HEK293 (cell line): ENCODE measurements around the gene CDYL.

Experiments
- CTCF ChIA-PET: fragments of 350-600 bp; formaldehyde crosslinking; extraction: SDS; loops from one replicate; lab custom pipeline; 2021; ENCODE audit warnings: antibody characterized with exemption; lab: Yijun Ruan, JAX
- POLR2A ChIA-PET: fragments of 300-600 bp; formaldehyde crosslinking; extraction: SDS; loops from one replicate; lab custom pipeline; 2020; ENCODE audit warnings: antibody characterized with exemption, inconsistent platforms; lab: Yijun Ruan, JAX
- H3K27ac ChIP-seq: fragments of 200-500 bp; sonication (Bioruptor generic); 2 replicates; pipeline ENCODE4 v1.5.1; 2014; ENCODE audit warnings: low read depth, low read length, control low read depth, inconsistent platforms; ENCODE audit errors: extremely low read depth
- H3K36me3 ChIP-seq, 2 experiments: fragments of 200-500 bp in 1 of 2; sonication (Bioruptor generic) in 1 of 2; 1 replicate in 1 of 2; 2 replicates in 1 of 2; pipeline ENCODE4 v1.5.1; 2014 to 2017; ENCODE audit warnings: inconsistent platforms in 2 of 2, low read length in 2 of 2; ENCODE audit not compliant: control insufficient read depth in 2 of 2, insufficient read depth in 1 of 2
- H3K4me1 ChIP-seq: fragments of 200-500 bp; sonication (Bioruptor generic); 2 replicates; pipeline ENCODE4 v1.5.1; 2014; ENCODE audit warnings: mild to moderate bottlenecking, low read length, inconsistent platforms; ENCODE audit not compliant: control insufficient read depth, insufficient read depth
- H3K4me3 ChIP-seq: 2 replicates; pipeline ENCODE4 v1.5.1; 2011; ENCODE audit warnings: low read depth, mild to moderate bottlenecking, control low read depth, low read length, moderate library complexity
- H3K9me3 ChIP-seq: fragments of 200-500 bp; sonication (Bioruptor generic); 2 replicates; pipeline ENCODE4 v1.5.1; 2014; ENCODE audit warnings: low read depth, low read length, inconsistent platforms; ENCODE audit not compliant: control insufficient read depth, insufficient read depth
- ATF2 ChIP-seq: fragments of 450-650 bp; formaldehyde crosslinking; IDR thresholded peaks from 2 replicates; pipeline ENCODE4 v1.5.1; 2016; ENCODE audit warnings: missing biosample characterization, missing genetic modification characterization, low read depth
- BCL11A ChIP-seq: fragments of 450-650 bp; formaldehyde crosslinking; IDR thresholded peaks from 2 replicates; pipeline ENCODE4 v1.5.1; 2016; ENCODE audit warnings: low read depth, missing biosample characterization, missing genetic modification characterization
- ELK4 ChIP-seq: IDR thresholded peaks from 2 replicates; pipeline ENCODE4 v1.6.1; 2011; ENCODE audit warnings: mild to moderate bottlenecking, low read depth, low read length, borderline replicate concordance
- HIC1 ChIP-seq: fragments of 450-650 bp; formaldehyde crosslinking; IDR thresholded peaks from 2 replicates; pipeline ENCODE4 v1.5.1; 2016; ENCODE audit warnings: missing biosample characterization, missing genetic modification characterization
- HOXC10 ChIP-seq: sonication (generic); formaldehyde crosslinking; IDR thresholded peaks from 2 replicates; pipeline ENCODE4 v1.8.1; 2023; ENCODE audit warnings: mild to moderate bottlenecking, missing genetic modification reagents
- IKZF3 ChIP-seq: fragments of 450-650 bp; IDR thresholded peaks from 2 replicates; pipeline ENCODE4 v1.5.0; 2018; ENCODE audit warnings: missing biosample characterization, mild to moderate bottlenecking, missing genetic modification characterization, moderate library complexity
- MYNN ChIP-seq: fragments of 450-650 bp; formaldehyde crosslinking; IDR thresholded peaks from 2 replicates; pipeline ENCODE4 v1.5.1; 2016; ENCODE audit warnings: missing biosample characterization, missing genetic modification characterization, borderline replicate concordance
- ZBTB20 ChIP-seq: fragments of 450-650 bp; formaldehyde crosslinking; IDR thresholded peaks from 2 replicates; pipeline ENCODE4 v1.5.1; 2016; ENCODE audit warnings: missing biosample characterization, missing genetic modification characterization
- ZBTB48 ChIP-seq: fragments of 450-650 bp; formaldehyde crosslinking; IDR thresholded peaks from 2 replicates; pipeline ENCODE4 v1.5.1; 2016; ENCODE audit warnings: missing biosample characterization, missing genetic modification characterization
- ZBTB7A ChIP-seq: fragments of 450-650 bp; formaldehyde crosslinking; IDR thresholded peaks from 2 replicates; pipeline ENCODE4 v1.5.1; 2016; ENCODE audit warnings: low read depth, missing biosample characterization, missing genetic modification characterization
- ZNF146 ChIP-seq: fragments of 450-650 bp; formaldehyde crosslinking; IDR thresholded peaks from 2 replicates; pipeline ENCODE4 v1.5.1; 2016; ENCODE audit warnings: missing biosample characterization, missing genetic modification characterization
- ZNF202 ChIP-seq: fragments of 450-650 bp; formaldehyde crosslinking; IDR thresholded peaks from 2 replicates; pipeline ENCODE4 v1.5.1; 2016; ENCODE audit warnings: missing biosample characterization, missing genetic modification characterization, borderline replicate concordance
- ZNF488 ChIP-seq: fragments of 450-650 bp; formaldehyde crosslinking; IDR thresholded peaks from 2 replicates; pipeline ENCODE4 v1.5.1; 2016; ENCODE audit warnings: missing biosample characterization, missing genetic modification characterization
- ZNF513 ChIP-seq: fragments of 450-650 bp; IDR thresholded peaks from 2 replicates; pipeline ENCODE4 v1.5.1; 2018; ENCODE audit warnings: missing biosample characterization, missing genetic modification characterization
- ZNF514 ChIP-seq: fragments of 450-650 bp; formaldehyde crosslinking; IDR thresholded peaks from 2 replicates; pipeline ENCODE4 v1.5.1; 2016; ENCODE audit warnings: missing biosample characterization, missing genetic modification characterization
- ZNF530 ChIP-seq: fragments of 450-650 bp; formaldehyde crosslinking; IDR thresholded peaks from 2 replicates; pipeline ENCODE4 v1.5.1; 2016; ENCODE audit warnings: low read depth, missing biosample characterization, missing genetic modification characterization
- ZNF561 ChIP-seq: fragments of 450-650 bp; IDR thresholded peaks from 2 replicates; pipeline ENCODE4 v1.5.1; 2018; ENCODE audit warnings: missing biosample characterization, missing genetic modification characterization, borderline replicate concordance
- ZNF621 ChIP-seq: fragments of 450-650 bp; formaldehyde crosslinking; IDR thresholded peaks from 2 replicates; pipeline ENCODE4 v1.5.1; 2017; ENCODE audit warnings: missing biosample characterization, missing genetic modification characterization
- ZNF624 ChIP-seq: fragments of 450-650 bp; formaldehyde crosslinking; IDR thresholded peaks from 2 replicates; pipeline ENCODE4 v1.5.1; 2017; ENCODE audit warnings: missing biosample characterization, missing genetic modification characterization
- ZNF692 ChIP-seq: fragments of 450-650 bp; formaldehyde crosslinking; IDR thresholded peaks from 2 replicates; pipeline ENCODE4 v1.5.1; 2016; ENCODE audit warnings: missing biosample characterization, missing genetic modification characterization

CDYL gene

GRCh38 chr6:4962905-4963304, 186.7 kb downstream of the CDYL start (continued):
- TF ChIP-seq ELK4 (no peak), ZBTB7A (tag by site-specific recombination) (no peak), ZNF202 (tag by site-specific recombination) (no peak), ZNF514 (no peak), MYNN (tag by site-specific recombination) (no peak), ZNF146 (no peak)

- Histone ChIP-seq H3K27ac (no peak overlapping the region), H3K9me3 (no peaks in the 10 kb centered on the region), H3K4me1 (no peaks in the 10 kb centered on the region), H3K36me3 (no peaks in the 10 kb centered on the region), H3K4me3 (no peak overlapping the region)
- ChIA-PET CTCF (no interaction called here), POLR2A (interaction anchor here (0.8 kb wide), 1 partner anchor 943 kb away, joined by 3 read pairs; no protein-coding TSS in a partner anchor)
- no peak for TF ChIP-seq ZNF513 (tag by site-specific recombination)
- TF ChIP-seq HIC1 (tag by site-specific recombination), result no peak
- TF ChIP-seq ZBTB20 (tag by site-specific recombination), result no peak
- TF ChIP-seq ZNF692, result no peak
- TF ChIP-seq BCL11A (tag by site-specific recombination), result no peak
- no peak for TF ChIP-seq ZBTB48 (tag by site-specific recombination)
- no peak for TF ChIP-seq HOXC10 (CRISPR knock-in tag)
- no peak for TF ChIP-seq ZNF561
- TF ChIP-seq IKZF3 (tag by site-specific recombination), result no peak
- TF ChIP-seq ZNF621 (tag by site-specific recombination), result no peak
- no peak for TF ChIP-seq ZNF624 (tag by site-specific recombination)
- TF ChIP-seq ZNF488, result no peak
- no peak for TF ChIP-seq ATF2 (tag by site-specific recombination)
- TF ChIP-seq ZNF530, result no peak
Observed at GRCh38 chr6:4964675-4965561, 188.7 kb downstream of the CDYL start.
